CD14-positive monocyte (primary cell): ENCODE results near the gene CD28. TPM values are rescaled to one million over a fixed set of nuclear protein-coding genes. Genes with fewer than 3 reads are reported as not detected.

Source experiments
- DNase-seq, 3 donors: peaks; one replicate each; pipeline ENCODE4 v3.0.0-alpha.2; 2011 to 2022
- H2AFZ ChIP-seq: 2 replicates; pipeline ENCODE4 v1.6.0; 2012; ENCODE audit warnings: mild to moderate bottlenecking, low read depth, low read length, inconsistent platforms; ENCODE audit not compliant: insufficient read depth, poor library complexity, severe bottlenecking
- H3K27ac ChIP-seq, 2 donors: 1 replicate in 1 of 2; 2 replicates in 1 of 2; pipeline ENCODE4 v1.5.1; 2012 to 2013; ENCODE audit warnings: low read length in 2 of 2, control low read depth in 1 of 2, inconsistent platforms in 1 of 2, low read depth in 1 of 2, mild to moderate bottlenecking in 1 of 2
- H3K27me3 ChIP-seq, 2 donors: one replicate each; pipeline versions ENCODE4 v1.6.0 to v1.6.1; 2011 to 2013; ENCODE audit warnings: low read length in 2 of 2; ENCODE audit not compliant: control insufficient read depth in 2 of 2, insufficient read depth in 2 of 2
- H3K36me3 ChIP-seq, 2 donors: replicated peaks in 1 of 2; 1 replicate in 1 of 2; 2 replicates in 1 of 2; pipeline versions ENCODE4 v1.5.1 to v1.6.1; 2012 to 2013; ENCODE audit warnings: low read length in 2 of 2, control low read depth in 1 of 2, inconsistent platforms in 1 of 2, mild to moderate bottlenecking in 1 of 2; ENCODE audit not compliant: insufficient read depth in 2 of 2, control insufficient read depth in 1 of 2
- H3K4me1 ChIP-seq, 2 donors: 1 replicate in 1 of 2; 2 replicates in 1 of 2; pipeline versions ENCODE4 v1.5.1 to v1.6.1; 2012 to 2013; ENCODE audit warnings: low read length in 2 of 2, control low read depth in 1 of 2, inconsistent platforms in 1 of 2, mild to moderate bottlenecking in 1 of 2, moderate library complexity in 1 of 2; ENCODE audit not compliant: insufficient read depth in 2 of 2, control insufficient read depth in 1 of 2
- H3K4me2 ChIP-seq: replicated peaks from 2 replicates; pipeline ENCODE3; 2012; ENCODE audit warnings: low read length, moderate library complexity, mild to moderate bottlenecking; ENCODE audit not compliant: poor library complexity, severe bottlenecking; ENCODE audit errors: extremely low read depth
- H3K4me3 ChIP-seq, 3 experiments: fragments of 200-600 bp in 1 of 3; sonication (generic) in 1 of 3; replicated peaks in 1 of 3; 1 replicate in 2 of 3; 2 replicates in 1 of 3; pipeline ENCODE4 v1.5.1; 2011 to 2013; ENCODE audit warnings: low read length in 3 of 3, mild to moderate bottlenecking in 3 of 3, control low read depth in 2 of 3, low read depth in 2 of 3, inconsistent platforms in 1 of 3, moderate library complexity in 1 of 3
- H3K79me2 ChIP-seq: 2 replicates; pipeline ENCODE4 v1.6.0; 2012; ENCODE audit warnings: mild to moderate bottlenecking, control low read depth, inconsistent platforms, low read length, moderate library complexity; ENCODE audit not compliant: insufficient read depth
- H3K9ac ChIP-seq: 2 replicates; pipeline ENCODE4 v1.6.0; 2017; ENCODE audit warnings: low read length, mild to moderate bottlenecking; ENCODE audit not compliant: insufficient read depth, poor library complexity, severe bottlenecking
- H3K9me3 ChIP-seq, 2 donors: replicated peaks in 1 of 2; 1 replicate in 1 of 2; 2 replicates in 1 of 2; pipeline versions ENCODE4 v1.5.1 to v1.6.1; 2012 to 2013; ENCODE audit warnings: low read length in 2 of 2, control low read depth in 1 of 2; ENCODE audit not compliant: control insufficient read depth in 1 of 2, insufficient read depth in 1 of 2
- H4K20me1 ChIP-seq: 2 replicates; pipeline ENCODE4 v1.6.0; 2012; ENCODE audit warnings: mild to moderate bottlenecking, low read length, control low read depth, moderate library complexity; ENCODE audit not compliant: insufficient read depth
- H3K27ac Mint-ChIP-seq, 7 donors: one replicate each; pipeline ENCODE4 v1.8.0; 2020; ENCODE audit warnings: mild to moderate bottlenecking in 7 of 7, mixed read lengths in 7 of 7, moderate library complexity in 6 of 7, inconsistent platforms in 2 of 7
- H3K27me3 Mint-ChIP-seq, 3 donors: one replicate each; pipeline ENCODE4 v1.8.0; 2021 to 2022; ENCODE audit warnings: low read depth in 3 of 3, mild to moderate bottlenecking in 3 of 3, mixed read lengths in 3 of 3, moderate library complexity in 3 of 3, inconsistent platforms in 1 of 3
- H3K36me3 Mint-ChIP-seq, 2 donors: one replicate each; pipeline ENCODE4 v1.8.0; 2020; ENCODE audit warnings: mixed read lengths in 2 of 2, inconsistent platforms in 1 of 2, mild to moderate bottlenecking in 1 of 2
- H3K4me1 Mint-ChIP-seq: one replicate; pipeline ENCODE4 v1.8.0; 2020; ENCODE audit warnings: mild to moderate bottlenecking, mixed read lengths
- H3K4me3 Mint-ChIP-seq, 2 donors: one replicate each; pipeline ENCODE4 v1.8.0; 2020; ENCODE audit warnings: mild to moderate bottlenecking in 2 of 2, mixed read lengths in 2 of 2, moderate library complexity in 1 of 2
- H3K9me3 Mint-ChIP-seq, 7 donors: one replicate each; pipeline ENCODE4 v1.8.0; 2020 to 2022; ENCODE audit warnings: mixed read lengths in 7 of 7, mild to moderate bottlenecking in 6 of 7, moderate library complexity in 6 of 7, inconsistent platforms in 2 of 7
- WGBS: methylation state at CpG from one replicate; pipeline ENCODE4 v1.1.5; 2013; ENCODE audit warnings: missing lambda C conversion rate; ENCODE audit not compliant: insufficient coverage; 5-methylcytosine and 5-hydroxymethylcytosine counted together
- intact Hi-C, 2 donors: fragments of 100-400 bp; cut with micrococcal nuclease; formaldehyde crosslinking; loops; one replicate each; pipeline versions ENCODE4 v1.15.0 to v1.15.1; 2023
- polyA plus RNA-seq, 3 donors: library from polyadenylated mRNA; depleted of rRNA in 1 of 3; unstranded in 2 of 3; stranded (reverse) in 1 of 3; fragments of 300-500 nt in 2 of 3; fragments of >200 nt in 1 of 3; fragmentation: Illumina TruSeq in 2 of 3; gene quantifications; 1 replicate in 2 of 3; 2 replicates in 1 of 3; pipeline ENCODE4 v1.2.3, GENCODE V29; 2012 to 2021
- TF ChIP-seq, protein P1 (sequence below): fragments of 200-600 bp; IDR thresholded peaks from one replicate; pipeline ENCODE4 v1.8.0; 2022; ENCODE audit warnings: antibody characterized with exemption, mild to moderate bottlenecking

CD28 gene
- polyA plus RNA-seq, 3 donors = 0.09 to 0.21 TPM; not detected in 1

GRCh38 chr2:203709416-203710040 is 3.1 kb downstream of the CD28 start:
- peaks cover 0 to 5% (median 2%) of the 10 kb centered on the region in 3 donors for H3K27me3 Mint-ChIP-seq
- H3K4me1 ChIP-seq = peaks cover 0 to 7% of the 10 kb centered on the region in 2 donors
- no peaks in the 10 kb centered on the region for H3K36me3 Mint-ChIP-seq
- H3K27me3 ChIP-seq = no peaks in the 10 kb centered on the region
- H3K36me3 ChIP-seq = no peaks in the 10 kb centered on the region
- H3K27ac ChIP-seq = no peak overlapping the region
- H3K4me3 Mint-ChIP-seq = no peak overlapping the region
- TF ChIP-seq, protein P1, sequence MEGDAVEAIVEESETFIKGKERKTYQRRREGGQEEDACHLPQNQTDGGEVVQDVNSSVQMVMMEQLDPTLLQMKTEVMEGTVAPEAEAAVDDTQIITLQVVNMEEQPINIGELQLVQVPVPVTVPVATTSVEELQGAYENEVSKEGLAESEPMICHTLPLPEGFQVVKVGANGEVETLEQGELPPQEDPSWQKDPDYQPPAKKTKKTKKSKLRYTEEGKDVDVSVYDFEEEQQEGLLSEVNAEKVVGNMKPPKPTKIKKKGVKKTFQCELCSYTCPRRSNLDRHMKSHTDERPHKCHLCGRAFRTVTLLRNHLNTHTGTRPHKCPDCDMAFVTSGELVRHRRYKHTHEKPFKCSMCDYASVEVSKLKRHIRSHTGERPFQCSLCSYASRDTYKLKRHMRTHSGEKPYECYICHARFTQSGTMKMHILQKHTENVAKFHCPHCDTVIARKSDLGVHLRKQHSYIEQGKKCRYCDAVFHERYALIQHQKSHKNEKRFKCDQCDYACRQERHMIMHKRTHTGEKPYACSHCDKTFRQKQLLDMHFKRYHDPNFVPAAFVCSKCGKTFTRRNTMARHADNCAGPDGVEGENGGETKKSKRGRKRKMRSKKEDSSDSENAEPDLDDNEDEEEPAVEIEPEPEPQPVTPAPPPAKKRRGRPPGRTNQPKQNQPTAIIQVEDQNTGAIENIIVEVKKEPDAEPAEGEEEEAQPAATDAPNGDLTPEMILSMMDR = no peak
- H3K4me3 ChIP-seq = no peak overlapping the region
- H3K4me1 Mint-ChIP-seq = peaks cover 9% of the 10 kb centered on the region
- WGBS = 100% methylated on average over 1 of the region's 3 CpGs
- peaks cover 0 to 2% (median 0%) of the 10 kb centered on the region in 7 donors for H3K9me3 Mint-ChIP-seq
- intact Hi-C loops = no loop called here
- no peaks in the 10 kb centered on the region for H3K9me3 ChIP-seq
- no peak for DNase-seq
- H3K79me2 ChIP-seq = no peaks in the 10 kb centered on the region
- H3K9ac ChIP-seq = no peak overlapping the region
- H3K4me2 ChIP-seq = no peak overlapping the region
- H2AFZ ChIP-seq = no peak overlapping the region
- H3K27ac Mint-ChIP-seq = peak overlapping the region in 1 of 7 donors; percentile 63
- no peaks in the 10 kb centered on the region for H4K20me1 ChIP-seq

GRCh38 chr2:203710226-203710625 is 3.8 kb downstream of the CD28 start:
- peaks cover 0 to 7% of the 10 kb centered on the region in 2 donors for H3K4me1 ChIP-seq
- H3K27me3 Mint-ChIP-seq = peaks cover 0 to 5% (median 2%) of the 10 kb centered on the region in 3 donors
- peaks cover 9% of the 10 kb centered on the region for H3K4me1 Mint-ChIP-seq
- TF ChIP-seq, protein P1 = no peak
- no CpG with 5 or more reads among the region's 4 CpGs for WGBS
- H2AFZ ChIP-seq = no peak overlapping the region
- H3K36me3 ChIP-seq = no peaks in the 10 kb centered on the region
- no peaks in the 10 kb centered on the region for H3K27me3 ChIP-seq
- H3K4me2 ChIP-seq = no peak overlapping the region
- DNase-seq = no peak
- H3K79me2 ChIP-seq = no peaks in the 10 kb centered on the region
- no peaks in the 10 kb centered on the region for H3K9me3 ChIP-seq
- H3K9ac ChIP-seq = no peak overlapping the region
- no peak overlapping the region for H3K27ac Mint-ChIP-seq
- H3K36me3 Mint-ChIP-seq = no peaks in the 10 kb centered on the region
- H4K20me1 ChIP-seq = no peaks in the 10 kb centered on the region
- H3K4me3 Mint-ChIP-seq = no peak overlapping the region
- intact Hi-C loops = no loop called here
- H3K4me3 ChIP-seq = no peak overlapping the region
- peaks cover 0 to 2% (median 0%) of the 10 kb centered on the region in 7 donors for H3K9me3 Mint-ChIP-seq
- H3K27ac ChIP-seq = no peak overlapping the region
